Stimulated activated CD4-positive, alpha-beta T cell treated with anti-CD3 and anti-CD28 coated beads, Interleukin-4, amount 100 ng/mL, for 48 hours (primary cell): ENCODE data around the gene MYCN.

Experiments used
- DNase-seq, 2 donors: peaks; one replicate each; pipeline ENCODE4 v3.0.0-alpha.2; 2020; ENCODE audit warnings: low read depth in 2 of 2

MYCN gene

GRCh38 chr2:15976354-15976753 is 36.0 kb downstream of the MYCN start:
- no peak for DNase-seq

GRCh38 chr2:15979051-15979758 is 38.9 kb downstream of the MYCN start:
- no peak for DNase-seq

GRCh38 chr2:15979759-15980604 is 39.6 kb downstream of the MYCN start:
- no peak for DNase-seq

GRCh38 chr2:15980605-15981098 is 40.3 kb downstream of the MYCN start:
- DNase-seq, result no peak

- no peak for DNase-seq
Observed at GRCh38 chr2:15981646-15982045, 41.3 kb downstream of the MYCN start.

GRCh38 chr2:15982285-15983044 is 42.1 kb downstream of the MYCN start:
- no peak for DNase-seq

- no peak for DNase-seq
Observed at GRCh38 chr2:15983496-15983895, 43.1 kb downstream of the MYCN start.

GRCh38 chr2:15984368-15985255 is 44.3 kb downstream of the MYCN start:
- no peak for DNase-seq

- DNase-seq, result no peak
Observed at GRCh38 chr2:15985531-15985930, 45.2 kb downstream of the MYCN start.

- DNase-seq, result no peak
Observed at GRCh38 chr2:15986068-15986560, 45.8 kb downstream of the MYCN start.

GRCh38 chr2:15986644-15987043 is 46.3 kb downstream of the MYCN start:
- DNase-seq, result no peak

GRCh38 chr2:15988733-15989132 is 48.4 kb downstream of the MYCN start:
- no peak for DNase-seq

- DNase-seq, result no peak
Observed at GRCh38 chr2:15989559-15989958, 49.2 kb downstream of the MYCN start.

GRCh38 chr2:15990151-15991101 is 50.1 kb downstream of the MYCN start:
- no peak for DNase-seq

GRCh38 chr2:15991231-15991630 is 50.9 kb downstream of the MYCN start:
- DNase-seq, result no peak

- DNase-seq, result no peak
Observed at GRCh38 chr2:15992457-15993231, 52.3 kb downstream of the MYCN start.

- no peak for DNase-seq
Observed at GRCh38 chr2:15993232-15993610, 52.9 kb downstream of the MYCN start.

- DNase-seq, result no peak
Observed at GRCh38 chr2:15993666-15994065, 53.3 kb downstream of the MYCN start.

- no peak for DNase-seq
Observed at GRCh38 chr2:15995603-15996002, 55.3 kb downstream of the MYCN start.
